Hepatocyte (in vitro differentiated cells): ENCODE measurements around the gene MGAT1.

Experiments
- CTCF ChIP-seq: fragments of 200-600 bp; sonication (generic); IDR thresholded peaks from 2 replicates; pipeline ENCODE4 v1.5.1; 2016; ENCODE audit warnings: antibody characterized with exemption, mild to moderate bottlenecking; ENCODE audit not compliant: poor library complexity
- EZH2 ChIP-seq: fragments of 200-600 bp; sonication (generic); IDR thresholded peaks from 2 replicates; pipeline ENCODE4 v1.6.1; 2016; ENCODE audit warnings: antibody characterized with exemption, mild to moderate bottlenecking, borderline replicate concordance

GRCh38 chr5:180824630-180825476, 22.2 kb upstream of the MGAT1 start:
- TF ChIP-seq EZH2 (no peak), CTCF (no peak)
